ENCODE data around the gene ACAT2. TPM values are rescaled to one million over a fixed set of nuclear protein-coding genes. Genes with fewer than 3 reads are reported as not detected.
"Not testable (repeated sequence)": the region's sequence is repeated elsewhere in the genome, so short reads cannot be mapped to it uniquely, and the experiment has no call there.

ACAT2 gene
- total RNA-seq, 1 donor from 2014 or later = 4.1 TPM

- ATAC-seq (ENCODE audit: poor library complexity) = peak; percentile 35
- intact Hi-C loops (cut with DNase I) = loop anchor here (5.0 kb wide), 1 partner anchor 36 kb away; the partner anchor contains the start of gene SOD2
- no peak for DNase-seq
These were observed 34.0 kb upstream of the ACAT2 start for GRCh38 chr6:159727717-159728445.

DNA sequence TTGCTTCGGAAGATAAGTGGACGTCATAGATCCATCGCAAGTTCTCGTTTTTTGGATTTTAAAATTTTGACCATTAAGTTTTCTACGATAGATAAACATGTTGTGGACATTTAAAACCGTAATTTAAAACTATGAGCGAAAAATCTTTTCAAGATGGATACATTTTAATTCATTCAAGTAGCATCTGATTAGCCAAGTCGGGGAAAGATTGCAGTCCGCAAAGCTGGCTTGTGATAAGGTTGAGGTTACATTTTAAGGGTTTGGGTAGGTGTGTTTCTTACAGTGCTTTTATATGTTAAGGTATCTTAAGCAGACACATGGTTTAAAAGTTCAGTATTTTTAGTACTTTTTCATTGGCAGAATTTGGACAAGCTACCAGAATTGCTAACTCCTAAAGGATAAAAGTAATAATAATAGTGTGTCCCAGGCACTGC lies 33.3 kb upstream of the ACAT2 start:
- DNase-seq (no peak), ATAC-seq (ENCODE audit: poor library complexity) (no peak)
- intact Hi-C loops (cut with DNase I) = loop anchor here (5.0 kb wide), 1 partner anchor 36 kb away; the partner anchor contains the start of gene SOD2

GRCh38 chr6:159729598-159730331 lies 32.1 kb upstream of the ACAT2 start:
- ATAC-seq (ENCODE audit: poor library complexity) (no peak), DNase-seq (no peak)
- intact Hi-C loops (cut with DNase I) = loop anchor here (5.0 kb wide), 1 partner anchor 37 kb away; the partner anchor contains the start of gene SOD2

GRCh38 chr6:159730332-159730676 lies 31.5 kb upstream of the ACAT2 start:
- ATAC-seq (ENCODE audit: poor library complexity) (no peak), DNase-seq (no peak)
- intact Hi-C loops (cut with DNase I) = no loop called here

- ATAC-seq (ENCODE audit: poor library complexity) = not testable (repeated sequence)
These were observed 29.3 kb upstream of the ACAT2 start for GRCh38 chr6:159732550-159732949.

GRCh38 chr6:159733395-159733794 lies 28.4 kb upstream of the ACAT2 start:
- DNase-seq; ATAC-seq (ENCODE audit: poor library complexity); intact Hi-C loops (cut with DNase I): not testable (repeated sequence)

More at GRCh38 chr6:159732550-159732949, 29.3 kb upstream of the ACAT2 start:
- DNase-seq; intact Hi-C loops (cut with DNase I): not testable (repeated sequence)

DNA sequence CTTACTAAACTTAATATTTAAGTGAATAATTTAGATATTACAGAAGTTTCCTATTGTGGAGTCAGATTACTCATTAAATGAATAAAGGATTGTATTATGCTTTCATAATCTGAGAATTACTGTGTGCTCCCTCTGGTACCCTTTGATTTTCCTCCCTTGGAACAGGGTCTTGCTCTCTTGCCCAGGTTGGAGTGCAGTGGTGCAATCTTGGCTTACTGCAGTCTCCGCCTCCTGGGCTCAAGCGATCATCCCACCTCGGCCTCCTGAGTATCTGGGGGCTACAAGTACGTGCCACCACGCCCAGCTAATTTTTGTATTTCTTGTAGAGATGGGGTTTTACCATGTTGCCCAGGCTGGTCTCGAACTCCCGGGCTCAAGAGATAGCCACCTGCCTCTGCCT lies 24.9 kb upstream of the ACAT2 start:
- DNase-seq (no peak), ATAC-seq (ENCODE audit: poor library complexity) (no peak)
- intact Hi-C loops (cut with DNase I) = no loop called here

- intact Hi-C loops (cut with DNase I) = no loop called here
- ATAC-seq (ENCODE audit: poor library complexity) = no peak
- DNase-seq = no peak
These were observed 22.5 kb upstream of the ACAT2 start for GRCh38 chr6:159739341-159739740.

GRCh38 chr6:159742165-159742564 lies 19.7 kb upstream of the ACAT2 start:
- intact Hi-C loops (cut with DNase I) = no loop called here
- no peak for DNase-seq
- no peak for ATAC-seq (ENCODE audit: poor library complexity)

GRCh38 chr6:159745081-159745480 lies 16.8 kb upstream of the ACAT2 start:
- no peak for DNase-seq
- intact Hi-C loops (cut with DNase I) = no loop called here
- no peak for ATAC-seq (ENCODE audit: poor library complexity)

DNA sequence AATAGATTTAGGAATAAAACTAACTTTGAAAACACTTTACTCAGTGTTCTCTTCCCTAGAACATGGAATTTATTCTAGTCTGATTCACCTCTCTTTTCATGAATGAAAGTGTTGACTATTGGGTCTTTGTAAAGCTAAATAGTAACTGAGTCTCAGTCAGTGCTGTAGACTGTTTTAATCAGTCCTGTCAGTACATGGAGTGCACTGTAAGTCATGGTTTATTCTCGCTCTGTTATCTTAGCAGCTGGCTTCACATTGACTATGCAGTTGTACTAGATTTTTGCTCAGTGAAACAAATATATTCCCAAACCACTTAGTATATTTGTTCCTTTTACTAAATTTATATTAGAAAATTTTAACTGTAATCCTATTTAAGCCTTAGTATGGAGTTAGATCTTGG lies 15.1 kb upstream of the ACAT2 start:
- DNase-seq (no peak), ATAC-seq (ENCODE audit: poor library complexity) (peak; percentile 81)
- intact Hi-C loops (cut with DNase I) = no loop called here

DNA sequence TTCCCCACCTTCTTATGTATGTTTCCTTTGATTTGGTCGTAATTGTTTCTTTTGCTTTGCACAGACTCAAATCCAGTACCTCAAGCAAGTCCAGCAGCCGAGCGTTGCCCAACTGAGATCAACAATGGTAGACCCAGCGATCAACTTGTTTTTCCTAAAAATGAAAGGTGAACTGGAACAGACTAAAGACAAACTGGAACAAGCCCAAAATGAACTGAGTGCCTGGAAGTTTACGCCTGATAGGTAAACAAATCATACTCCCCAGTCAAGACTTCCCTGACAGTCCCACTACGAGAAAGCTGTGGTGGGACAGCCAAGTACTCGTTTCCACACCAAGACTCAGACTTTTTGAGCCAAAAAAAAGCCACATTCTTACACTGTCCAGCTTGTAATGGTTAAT lies 13.7 kb upstream of the ACAT2 start:
- ATAC-seq (ENCODE audit: poor library complexity); intact Hi-C loops (cut with DNase I); DNase-seq: not testable (repeated sequence)

DNA sequence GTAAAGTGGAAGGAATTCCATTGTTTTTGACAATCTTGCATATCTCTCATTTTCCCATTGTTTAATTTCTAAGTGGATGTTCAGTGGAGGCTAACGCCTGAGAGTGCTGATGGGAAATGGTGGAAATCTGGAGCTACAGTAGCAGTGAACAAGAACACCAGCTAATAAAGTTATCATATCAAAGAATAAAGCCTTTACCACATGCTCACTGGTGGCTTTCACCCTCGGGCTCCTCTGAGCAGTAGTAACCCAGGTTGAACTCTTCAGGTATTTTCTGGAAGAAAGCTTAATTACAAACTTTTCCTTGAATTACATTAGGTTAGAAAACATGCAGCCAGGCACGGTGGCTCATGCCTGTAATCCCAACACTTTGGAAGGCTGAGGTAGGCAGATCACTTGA lies 10.4 kb upstream of the ACAT2 start:
- no peak for ATAC-seq (ENCODE audit: poor library complexity)
- no peak for DNase-seq
- intact Hi-C loops (cut with DNase I) = no loop called here

- intact Hi-C loops (cut with DNase I) = no loop called here
- ATAC-seq (ENCODE audit: poor library complexity) (no peak), DNase-seq (no peak)
These were observed 8.6 kb upstream of the ACAT2 start for GRCh38 chr6:159753081-159753872.

DNA sequence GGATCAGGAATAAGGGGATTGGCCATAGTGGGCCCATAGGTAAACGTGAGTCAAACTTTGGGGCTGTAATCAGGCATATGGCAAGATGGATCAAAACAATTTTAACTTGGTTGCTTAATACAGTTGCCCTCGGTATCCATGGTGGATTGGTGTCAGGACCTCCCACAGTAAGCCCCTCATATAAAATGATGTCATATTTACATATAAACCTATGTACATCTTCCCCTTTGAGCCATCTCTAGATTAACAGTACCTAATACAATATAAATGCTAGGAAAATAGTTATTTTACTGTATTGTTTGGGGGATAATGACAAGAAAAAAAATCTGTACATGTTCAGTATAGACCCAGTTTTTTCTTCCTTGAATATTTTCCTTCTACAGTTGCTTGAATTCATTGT lies 7.4 kb upstream of the ACAT2 start:
- ATAC-seq (ENCODE audit: poor library complexity) (no peak), DNase-seq (no peak)
- intact Hi-C loops (cut with DNase I) = no loop called here

- DNase-seq = no peak
- no peak for ATAC-seq (ENCODE audit: poor library complexity)
- intact Hi-C loops (cut with DNase I) = no loop called here
These were observed 6.6 kb upstream of the ACAT2 start for GRCh38 chr6:159754959-159755914.

GRCh38 chr6:159756508-159756907 lies 5.3 kb upstream of the ACAT2 start:
- ATAC-seq (ENCODE audit: poor library complexity) (no peak), DNase-seq (no peak)
- intact Hi-C loops (cut with DNase I) = no loop called here

All from Right ventricle myocardium superior (tissue), 1 donor.